GM12878 (cell line): Measurements from ENCODE around the gene MYO16. TPM values are rescaled to one million over a fixed set of nuclear protein-coding genes. Genes with fewer than 3 reads are reported as not detected.

Experiments
- ATAC-seq: fragments of 200-7000 bp; cut with Tn5 transposase; 3 replicates; pipeline ENCODE4 v1.9.1; 2020; ENCODE audit warnings: mild to moderate bottlenecking, moderate library complexity
- BruUV-seq: library from RNA; stranded (reverse); fragments of 400-500 nt; replicated peaks from 2 replicates; lab custom pipeline; 2021; lab: Mats Ljungman, UMichigan
- CTCF ChIA-PET: fragments of 300-600 bp; sonication (Branson Sonifier 250); formaldehyde crosslinking; extraction: SDS; loops from one replicate; lab custom pipeline; 2021; ENCODE audit warnings: inconsistent platforms; lab: Yijun Ruan, JAX
- POLR2A ChIA-PET: fragments of 350-600 bp; formaldehyde crosslinking; extraction: SDS; loops from one replicate; lab custom pipeline; 2021; ENCODE audit warnings: inconsistent platforms; lab: Charles Lee
- RAD21 ChIA-PET: fragments of 300-600 bp; sonication (Branson Sonifier 250); formaldehyde crosslinking; loops from one replicate; lab custom pipeline; 2023; ENCODE audit warnings: antibody characterized with exemption; ENCODE audit not compliant: unreplicated experiment; lab: Charles Lee
- SMC1A ChIA-PET: fragments of 300-600 bp; sonication (Branson Sonifier 250); formaldehyde crosslinking; loops from one replicate; lab custom pipeline; 2023; ENCODE audit not compliant: unreplicated experiment, uncharacterized antibody; lab: Charles Lee
- DNase-seq: peaks from one replicate; pipeline ENCODE4 v3.0.0-alpha.2; 2011; ENCODE audit warnings: low read depth, low spot score
- FAIRE-seq: peaks from 3 replicates; lab custom pipeline; 2011; peaks lifted over from hg19 to GRCh38; lab: Jason Lieb, UNC
- H2AFZ ChIP-seq: 2 replicates; pipeline ENCODE4 v1.6.0; 2011; ENCODE audit warnings: low read depth, low read length, control low read depth; ENCODE audit not compliant: control insufficient read depth
- H3K27ac ChIP-seq: 2 replicates; pipeline ENCODE4 v1.5.1; 2011; ENCODE audit warnings: control low read depth; ENCODE audit not compliant: control insufficient read depth, insufficient read depth
- H3K27me3 ChIP-seq, 2 experiments: replicated peaks in 1 of 2; 2 replicates each; pipeline versions ENCODE4 v1.6.0 to v1.6.1; 2011; ENCODE audit warnings: low read length in 1 of 2; ENCODE audit not compliant: control insufficient read depth in 2 of 2, insufficient read depth in 2 of 2
- H3K36me3 ChIP-seq, 2 experiments: 2 replicates each; pipeline ENCODE4 v1.5.1; 2011; ENCODE audit warnings: low read length in 1 of 2; ENCODE audit not compliant: control insufficient read depth in 2 of 2, insufficient read depth in 2 of 2
- H3K4me1 ChIP-seq: 2 replicates; pipeline ENCODE4 v1.6.1; 2011; ENCODE audit warnings: mild to moderate bottlenecking, low read length, moderate library complexity, mixed read lengths; ENCODE audit not compliant: control insufficient read depth, insufficient read depth
- H3K4me2 ChIP-seq: 2 replicates; pipeline ENCODE4 v1.6.0; 2011; ENCODE audit warnings: control low read depth; ENCODE audit not compliant: control insufficient read depth, insufficient read depth
- H3K4me3 ChIP-seq: fragments of 200-600 bp; sonication (generic); 2 replicates; pipeline ENCODE4 v1.5.1; 2016
- H3K79me2 ChIP-seq: 2 replicates; pipeline ENCODE4 v1.6.0; 2011; ENCODE audit warnings: low read length; ENCODE audit not compliant: control insufficient read depth, insufficient read depth
- H3K9ac ChIP-seq: 2 replicates; pipeline ENCODE4 v1.8.0; 2011; ENCODE audit warnings: low read length, control low read depth, mixed read lengths; ENCODE audit not compliant: control insufficient read depth, insufficient read depth
- H3K9me3 ChIP-seq: replicated peaks from 3 replicates; pipeline ENCODE4 v1.5.1; 2011; ENCODE audit warnings: mild to moderate bottlenecking, low read length; ENCODE audit not compliant: control insufficient read depth, insufficient read depth
- H4K20me1 ChIP-seq: 2 replicates; pipeline ENCODE4 v1.6.0; 2011; ENCODE audit not compliant: control insufficient read depth, insufficient read depth
- BCL11A ChIP-seq: IDR thresholded peaks from 2 replicates; pipeline ENCODE4 v1.6.1; 2011; ENCODE audit warnings: low read depth, low read length
- BHLHE40 ChIP-seq, 2 experiments: fragments of 450-650 bp in 1 of 2; IDR thresholded peaks; 2 replicates each; pipeline ENCODE4 v1.6.1; 2011 to 2017; ENCODE audit warnings: low read depth in 2 of 2, borderline replicate concordance in 1 of 2, improper control_type of control experiment in 1 of 2, low read length in 1 of 2, mild to moderate bottlenecking in 1 of 2
- CREM ChIP-seq: IDR thresholded peaks from 2 replicates; pipeline ENCODE4 v1.6.1; 2014; ENCODE audit warnings: antibody characterized with exemption, low read depth
- DPF2 ChIP-seq: fragments of 450-650 bp; IDR thresholded peaks from 2 replicates; pipeline ENCODE4 v1.6.1; 2017; ENCODE audit warnings: mild to moderate bottlenecking
- IKZF1 ChIP-seq: fragments of 450-650 bp; conservative IDR thresholded peaks from 2 replicates; pipeline ENCODE4 v1.6.1; 2017; ENCODE audit warnings: antibody characterized with exemption, mild to moderate bottlenecking
- IRF3 ChIP-seq: fragments of 450-650 bp; IDR thresholded peaks from 2 replicates; pipeline ENCODE4 v1.6.1; 2014; ENCODE audit warnings: mild to moderate bottlenecking
- IRF4 ChIP-seq: IDR thresholded peaks from 2 replicates; pipeline ENCODE4 v1.6.1; 2011; ENCODE audit warnings: low read depth, low read length
- KDM1A ChIP-seq: fragments of 200-600 bp; sonication (generic); IDR thresholded peaks from 2 replicates; pipeline ENCODE4 v1.6.1; 2016; ENCODE audit warnings: borderline replicate concordance
- NRF1 ChIP-seq: conservative IDR thresholded peaks from 2 replicates; pipeline ENCODE4 v1.6.1; 2011; ENCODE audit warnings: mild to moderate bottlenecking, low read depth, low read length, improper control_type of control experiment
- RELB ChIP-seq: fragments of 450-650 bp; IDR thresholded peaks from 2 replicates; pipeline ENCODE4 v1.6.1; 2017; ENCODE audit warnings: low read depth, mild to moderate bottlenecking, moderate library complexity
- SRF ChIP-seq, 2 experiments: IDR thresholded peaks; 2 replicates each; pipeline ENCODE4 v1.6.1; 2011; ENCODE audit warnings: low read depth in 2 of 2, low read length in 2 of 2, mild to moderate bottlenecking in 1 of 2, moderate library complexity in 1 of 2
- TCF7 ChIP-seq: IDR thresholded peaks from 2 replicates; pipeline ENCODE4 v1.6.1; 2014; ENCODE audit warnings: antibody characterized with exemption, borderline replicate concordance
- ZBTB33 ChIP-seq: fragments of 450-650 bp; IDR thresholded peaks from 2 replicates; pipeline ENCODE4 v1.6.1; 2017; ENCODE audit warnings: mild to moderate bottlenecking
- ZNF274 ChIP-seq: IDR thresholded peaks from one replicate; pipeline ENCODE4 v1.8.0; 2011; ENCODE audit not compliant: insufficient read length, insufficient read depth
- WGBS: methylation state at CpG from one replicate; pipeline ENCODE4 v1.1.6; 2016; ENCODE audit warnings: low lambda C conversion rate; ENCODE audit not compliant: insufficient replicate concordance, insufficient coverage; ENCODE audit errors: missing lambda C conversion rate; 5-methylcytosine and 5-hydroxymethylcytosine counted together
- in situ Hi-C: fragments of 300-500 bp; cut with MboI; formaldehyde crosslinking; loops from 9 replicates; pipeline ENCODE4 v1.14.3; 2018; ENCODE audit warnings: mixed read lengths
- intact Hi-C: fragments of 100-400 bp; cut with micrococcal nuclease; formaldehyde crosslinking; loops from one replicate; pipeline ENCODE4 v1.14.2; 2022; ENCODE audit not compliant: unreplicated experiment
- polyA plus RNA-seq, 11 experiments: library from polyadenylated mRNA; depleted of rRNA in 4 of 11; unstranded in 6 of 11; stranded (reverse) in 5 of 11; fragments of >200 nt; fragmentation: Nextera tagmentation in 4 of 11; fragmentation: Illumina TruSeq in 1 of 11; extraction: Ambion mirVana in 4 of 11; extraction: Trizol in 1 of 11; gene quantifications; 1 replicate in 1 of 11; 2 replicates in 10 of 11; pipeline versions ENCODE4 v1.2.1 to v1.2.3, GENCODE V29; 2011 to 2016; ENCODE audit warnings: inconsistent platforms in 2 of 11, missing spikeins in 2 of 11, low read depth in 1 of 11
- total RNA-seq, 4 experiments: library from RNA; depleted of rRNA in 3 of 4; stranded (reverse); fragments of >200 nt in 3 of 4; fragmentation: Illumina TruSeq in 1 of 4; extraction: Trizol in 1 of 4; gene quantifications; 2 replicates each; pipeline versions ENCODE4 v1.2.1 to v1.2.3, GENCODE V29; 2013 to 2021

MYO16 gene
- total and polyA plus RNA-seq, 10 of the 15 experiments (the other 5 are each of a cell fraction or from before 2014, with no cell fraction given): under 0.01 to 1.7 (median 0.05) TPM; not detected in 4

- no peak overlapping the region for H3K27ac ChIP-seq
- FAIRE-seq: no peak
- no peak overlapping the region for H2AFZ ChIP-seq
- H3K9me3 ChIP-seq: no peaks in the 10 kb centered on the region
- ChIA-PET RAD21 (no interaction called here), SMC1A (no interaction called here), POLR2A (no interaction called here), CTCF (interaction anchor here (0.8 kb wide), 1 partner anchor 21 kb away, joined by 4 read pairs; no protein-coding TSS in a partner anchor)
- H3K79me2 ChIP-seq: no peaks in the 10 kb centered on the region
- no peaks in the 10 kb centered on the region for H4K20me1 ChIP-seq
- DNase-seq: no peak
- H3K4me3 ChIP-seq: no peak overlapping the region
- no peaks in the 10 kb centered on the region for H3K27me3 ChIP-seq
- H3K36me3 ChIP-seq: no peaks in the 10 kb centered on the region
- peak; percentile 55 for ATAC-seq
- WGBS: 31% methylated on average over 5 of the region's 5 CpGs
- H3K4me1 ChIP-seq: no peaks in the 10 kb centered on the region
- in situ Hi-C loops (no loop called here), intact Hi-C loops (no loop called here)
- no peak overlapping the region for H3K9ac ChIP-seq
- TF ChIP-seq BHLHE40 (IDR thresholded peaks at IDR 0.05; ENCODE audit: borderline replicate concordance in 1 of 2, low read depth in 2 of 2, low read length in 1 of 2): peak in 1 of 2 experiments; percentile 9; a peak in 1 of 4 replicates
- no peak for TF ChIP-seq TCF7
- no peak for TF ChIP-seq KDM1A
- TF ChIP-seq IKZF1: peak; percentile 47; the same call in 1 of the 2 replicates
- 0 out of 2 replicates have a peak, but pooled peaks have one; percentile 24 for TF ChIP-seq DPF2
- BruUV-seq: no TSS peak
- H3K4me2 ChIP-seq: no peak overlapping the region
Measured at GRCh38 chr13:108686027-108686426, 56.6 kb downstream of the MYO16 start.

GRCh38 chr13:108690726-108691125 is 61.3 kb downstream of the MYO16 start:
- ChIA-PET CTCF (interaction anchor here (0.6 to 0.9 kb wide), 2 partner anchors 10 to 40 kb away, joined by 3 read pairs; no protein-coding TSS in a partner anchor), POLR2A (no interaction called here)
- WGBS: 0% methylated on average over 1 of the region's 1 CpG
- TF ChIP-seq NRF1 (no peak), RELB (no peak), ZNF274 (no peak), CREM (no peak), ZBTB33 (no peak), IRF3 (no peak), SRF (IDR thresholded peaks at IDR 0.05; ENCODE audit: low read depth in 2 of 2, low read length in 2 of 2) (no peak), BCL11A (no peak), IRF4 (no peak)

More at GRCh38 chr13:108690726-108691125, 61.3 kb downstream of the MYO16 start:
- ChIA-PET RAD21 (interaction anchor here (0.8 kb wide), 1 partner anchor 11 kb away, joined by 3 read pairs; no protein-coding TSS in a partner anchor), SMC1A (interaction anchor here (1.5 to 1.8 kb wide), 3 partner anchors 11 to 22 kb away, joined by 5 to 8 read pairs (median 5); no protein-coding TSS in a partner anchor)
- DNase-seq (no peak), ATAC-seq (no peak), FAIRE-seq (no peak)
- H3K27me3 ChIP-seq: no peaks in the 10 kb centered on the region
- no peak overlapping the region for H3K27ac ChIP-seq
- H3K79me2 ChIP-seq: no peaks in the 10 kb centered on the region
- no peak overlapping the region for H3K4me2 ChIP-seq
- intact Hi-C loops (no loop called here), in situ Hi-C loops (no loop called here)
- no peaks in the 10 kb centered on the region for H3K36me3 ChIP-seq
- no peak overlapping the region for H2AFZ ChIP-seq
- no peak overlapping the region for H3K9ac ChIP-seq
- H3K4me1 ChIP-seq: no peaks in the 10 kb centered on the region
- no peaks in the 10 kb centered on the region for H3K9me3 ChIP-seq
- no peak overlapping the region for H3K4me3 ChIP-seq
- BruUV-seq: no TSS peak
- H4K20me1 ChIP-seq: no peaks in the 10 kb centered on the region
